ENCODE data around the gene SPDYE16. TPM values are rescaled to one million over a fixed set of nuclear protein-coding genes. Genes with fewer than 3 reads are reported as not detected.
"Not testable (repeated sequence)": the region's sequence is repeated elsewhere in the genome, so short reads cannot be mapped to it uniquely, and the experiment has no call there.

SPDYE16 gene
- polyA plus RNA-seq, 1 experiment, result not detected

- H3K27me3 ChIP-seq (ENCODE audit: control insufficient read depth, insufficient read depth, low read length), result no peaks in the 10 kb centered on the region
- TF ChIP-seq, protein P1, sequence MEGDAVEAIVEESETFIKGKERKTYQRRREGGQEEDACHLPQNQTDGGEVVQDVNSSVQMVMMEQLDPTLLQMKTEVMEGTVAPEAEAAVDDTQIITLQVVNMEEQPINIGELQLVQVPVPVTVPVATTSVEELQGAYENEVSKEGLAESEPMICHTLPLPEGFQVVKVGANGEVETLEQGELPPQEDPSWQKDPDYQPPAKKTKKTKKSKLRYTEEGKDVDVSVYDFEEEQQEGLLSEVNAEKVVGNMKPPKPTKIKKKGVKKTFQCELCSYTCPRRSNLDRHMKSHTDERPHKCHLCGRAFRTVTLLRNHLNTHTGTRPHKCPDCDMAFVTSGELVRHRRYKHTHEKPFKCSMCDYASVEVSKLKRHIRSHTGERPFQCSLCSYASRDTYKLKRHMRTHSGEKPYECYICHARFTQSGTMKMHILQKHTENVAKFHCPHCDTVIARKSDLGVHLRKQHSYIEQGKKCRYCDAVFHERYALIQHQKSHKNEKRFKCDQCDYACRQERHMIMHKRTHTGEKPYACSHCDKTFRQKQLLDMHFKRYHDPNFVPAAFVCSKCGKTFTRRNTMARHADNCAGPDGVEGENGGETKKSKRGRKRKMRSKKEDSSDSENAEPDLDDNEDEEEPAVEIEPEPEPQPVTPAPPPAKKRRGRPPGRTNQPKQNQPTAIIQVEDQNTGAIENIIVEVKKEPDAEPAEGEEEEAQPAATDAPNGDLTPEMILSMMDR (IDR thresholded peaks at IDR 0.05; ENCODE audit: insufficient read depth, low read depth, low read length), result peak; percentile 98
- no peaks in the 10 kb centered on the region for H3K36me3 ChIP-seq (ENCODE audit: control insufficient read depth, insufficient read depth, low read length)
- DNase-seq (ENCODE audit: low read depth), result no peak
- POLR2A ChIA-PET, result no interaction called here
- no peak overlapping the region for H3K4me3 ChIP-seq (ENCODE audit: low read depth, low read length)
- CTCF ChIA-PET, result no interaction called here
Observed at GRCh38 chr7:76515999-76516443, 27.1 kb downstream of the SPDYE16 start.

DNA sequence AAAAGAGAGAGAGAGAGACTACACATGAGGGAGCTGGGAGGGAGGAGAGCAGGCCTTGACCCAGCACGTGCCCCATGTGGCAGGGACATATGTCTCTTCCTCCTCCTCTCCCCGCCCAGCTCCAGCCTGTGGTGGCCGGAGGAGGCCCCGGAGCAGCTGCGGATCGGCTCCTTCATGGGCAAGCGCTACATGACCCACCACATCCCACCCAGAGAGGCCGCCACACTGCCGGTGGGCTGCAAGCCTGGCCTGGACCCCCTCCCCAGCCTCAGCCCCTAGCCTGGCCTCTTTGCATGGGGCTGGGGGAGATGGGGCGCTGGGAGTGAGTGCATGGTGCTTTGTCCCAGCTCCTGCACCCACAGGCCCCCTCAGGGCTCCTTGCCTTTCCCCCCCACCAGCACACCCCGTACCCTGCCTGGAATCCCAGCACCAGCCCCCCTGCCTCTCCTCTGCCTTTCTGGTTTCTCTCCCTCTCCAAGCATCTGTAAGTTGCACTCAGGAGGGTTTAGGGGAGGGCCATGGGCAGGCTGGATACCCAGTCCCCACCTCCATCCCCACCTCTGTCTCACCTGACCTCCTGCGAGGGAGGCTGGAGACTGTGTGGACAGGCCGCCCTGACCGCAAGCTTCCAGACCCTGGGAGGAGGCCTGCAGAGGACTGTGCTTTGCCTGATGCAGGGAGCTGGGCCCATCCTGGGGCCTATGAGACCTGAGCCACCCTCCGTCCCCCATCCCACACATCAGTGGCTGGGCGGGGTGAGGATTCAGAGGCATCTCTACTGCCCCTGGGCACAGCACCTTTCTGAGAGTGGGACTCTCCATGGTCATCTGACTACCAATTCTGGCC, 27.9 kb downstream of the SPDYE16 start:
- ChIA-PET CTCF (interaction anchor here (1.3 kb wide), 1 partner anchor 10 kb away, joined by 3 read pairs; no protein-coding TSS in a partner anchor), POLR2A (no interaction called here)
- no peaks in the 10 kb centered on the region for H3K27me3 ChIP-seq (ENCODE audit: control insufficient read depth, insufficient read depth, low read length)
- H3K4me3 ChIP-seq (ENCODE audit: low read depth, low read length), result no peak overlapping the region
- no peak for DNase-seq (ENCODE audit: low read depth)
- no peaks in the 10 kb centered on the region for H3K36me3 ChIP-seq (ENCODE audit: control insufficient read depth, insufficient read depth, low read length)
- TF ChIP-seq, protein P1 (IDR thresholded peaks at IDR 0.05; ENCODE audit: insufficient read depth, low read depth, low read length), result no peak

GRCh38 chr7:76513817-76514799, 29.0 kb downstream of the SPDYE16 start:
- ChIA-PET POLR2A (no interaction called here), CTCF (interaction anchor here (1.3 kb wide), 1 partner anchor 9 kb away, joined by 3 read pairs; no protein-coding TSS in a partner anchor)
- Histone ChIP-seq H3K36me3 (ENCODE audit: control insufficient read depth, insufficient read depth, low read length) (no peaks in the 10 kb centered on the region), H3K27me3 (ENCODE audit: control insufficient read depth, insufficient read depth, low read length) (no peaks in the 10 kb centered on the region), H3K4me3 (ENCODE audit: low read depth, low read length) (no peak overlapping the region)
- TF ChIP-seq, protein P1 (IDR thresholded peaks at IDR 0.05; ENCODE audit: insufficient read depth, low read depth, low read length), result no peak
- DNase-seq (ENCODE audit: low read depth), result no peak

DNA sequence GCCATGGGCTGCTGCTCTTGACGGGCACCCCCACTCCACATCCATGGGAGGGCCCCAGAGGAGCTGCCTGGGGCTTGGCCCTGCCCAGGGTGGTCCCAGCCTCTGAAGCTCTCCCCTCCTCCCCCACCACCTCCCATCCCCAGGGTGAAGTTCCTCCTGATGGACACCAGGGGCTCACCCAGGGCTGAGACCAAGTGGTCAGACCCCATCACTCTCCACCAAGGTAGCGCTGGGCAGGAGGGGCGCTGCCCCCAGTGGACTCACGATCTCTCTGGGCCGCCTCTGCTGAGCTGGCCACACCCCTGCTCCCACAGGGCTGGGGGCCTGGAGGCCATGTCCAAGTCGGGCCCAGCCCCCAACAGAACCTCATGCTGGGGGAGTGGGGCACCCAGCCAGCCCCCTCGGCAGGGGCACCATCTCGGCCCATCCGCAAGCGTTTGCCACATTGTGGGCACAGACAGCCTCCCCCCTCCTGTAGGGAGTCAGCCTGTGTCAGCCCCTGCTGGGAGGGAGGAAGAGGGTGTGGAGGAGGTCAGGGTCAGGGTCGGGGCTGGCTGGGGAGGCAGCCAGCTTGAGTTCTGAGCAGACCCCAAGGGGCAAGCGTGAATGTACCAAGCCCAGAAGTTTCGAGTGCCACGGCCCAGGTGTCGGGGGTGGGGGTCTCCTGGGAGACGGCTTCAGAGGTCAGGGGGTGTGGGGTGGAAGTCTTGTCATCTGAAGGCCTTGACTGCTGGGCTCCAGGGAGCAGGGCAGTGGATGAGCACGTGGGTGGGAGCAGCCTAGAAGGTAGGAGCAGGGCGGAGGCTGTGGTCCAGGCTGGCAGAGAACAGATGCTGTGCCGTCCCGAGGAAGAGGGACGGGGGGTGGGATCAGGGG, 29.9 kb downstream of the SPDYE16 start:
- CTCF ChIA-PET, result interaction anchor here (0.9 kb wide), 1 partner anchor 86 kb away, joined by 3 read pairs; no protein-coding TSS in a partner anchor

GRCh38 chr7:76511911-76512885, 30.9 kb downstream of the SPDYE16 start:
- CTCF ChIA-PET, result interaction anchor here (0.9 kb wide), 1 partner anchor 85 kb away, joined by 3 read pairs; no protein-coding TSS in a partner anchor
- DNase-seq (ENCODE audit: low read depth); POLR2A ChIA-PET; H3K36me3 ChIP-seq (ENCODE audit: control insufficient read depth, insufficient read depth, low read length); H3K4me3 ChIP-seq (ENCODE audit: low read depth, low read length); H3K27me3 ChIP-seq (ENCODE audit: control insufficient read depth, insufficient read depth, low read length): not testable (repeated sequence)

More for the DNA sequence above, 29.9 kb downstream of the SPDYE16 start:
- no peaks in the 10 kb centered on the region for H3K36me3 ChIP-seq (ENCODE audit: control insufficient read depth, insufficient read depth, low read length)
- TF ChIP-seq, protein P1 (IDR thresholded peaks at IDR 0.05; ENCODE audit: insufficient read depth, low read depth, low read length), result peak; percentile 38
- DNase-seq (ENCODE audit: low read depth), result no peak
- H3K4me3 ChIP-seq (ENCODE audit: low read depth, low read length), result no peak overlapping the region
- no peaks in the 10 kb centered on the region for H3K27me3 ChIP-seq (ENCODE audit: control insufficient read depth, insufficient read depth, low read length)
- POLR2A ChIA-PET, result no interaction called here

DNA sequence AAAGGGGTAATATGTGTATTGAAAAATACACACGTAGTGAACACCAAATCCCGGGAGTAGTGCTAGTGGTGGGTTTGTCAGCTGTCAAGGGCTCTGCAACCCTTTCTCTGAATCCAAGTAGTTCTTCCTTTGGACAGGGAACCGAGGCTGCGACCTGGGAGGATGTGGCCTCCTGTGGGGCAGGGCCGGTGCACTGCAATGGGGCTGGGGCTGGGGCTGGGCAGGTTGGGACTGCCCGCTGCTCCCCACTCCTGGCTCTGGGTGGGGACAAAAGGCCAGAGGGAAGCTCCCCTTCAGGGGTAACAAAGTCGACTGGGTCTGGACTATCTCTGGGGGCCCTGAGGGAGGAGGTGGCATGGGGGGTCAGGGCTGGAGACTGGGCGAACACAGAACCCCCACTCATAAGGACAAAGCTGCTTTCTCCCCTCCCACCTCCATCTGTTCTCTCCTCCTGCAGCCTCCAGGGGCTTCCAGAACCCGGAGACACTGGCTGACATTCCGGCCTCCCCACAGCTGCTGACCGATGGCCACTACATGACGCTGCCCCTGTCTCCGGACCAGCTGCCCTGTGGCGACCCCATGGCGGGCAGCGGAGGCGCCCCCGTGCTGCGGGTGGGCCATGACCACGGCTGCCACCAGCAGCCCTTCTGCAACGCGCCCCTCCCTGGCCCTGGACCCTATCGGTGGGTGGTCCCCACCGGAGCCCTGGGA, 31.7 kb downstream of the SPDYE16 start:
- H3K27me3 ChIP-seq (ENCODE audit: control insufficient read depth, insufficient read depth, low read length); POLR2A ChIA-PET; DNase-seq (ENCODE audit: low read depth); CTCF ChIA-PET; H3K36me3 ChIP-seq (ENCODE audit: control insufficient read depth, insufficient read depth, low read length); H3K4me3 ChIP-seq (ENCODE audit: low read depth, low read length): not testable (repeated sequence)

Measured in BJ (cell line).